IPS DF 6.9 (cell line): ENCODE data around the gene PRSS3.
A peak's percentile ranks its signal among the peaks of the same experiment; 100 is the strongest.
"Not testable (repeated sequence)": the region's sequence is repeated elsewhere in the genome, so short reads cannot be mapped to it uniquely, and the experiment has no call there.

Source experiments
- DNase-seq: peaks from one replicate; pipeline ENCODE4 v3.0.0-alpha.2; 2013; ENCODE audit warnings: low read depth, low spot score
- H3K27ac ChIP-seq: one replicate; pipeline ENCODE4 v1.5.1; 2013; ENCODE audit warnings: low read length, control low read depth
- H3K27me3 ChIP-seq: 2 replicates; pipeline ENCODE4 v1.6.1; 2013; ENCODE audit warnings: mild to moderate bottlenecking, low read length; ENCODE audit not compliant: control insufficient read depth, insufficient read depth
- H3K36me3 ChIP-seq: 2 replicates; pipeline ENCODE4 v1.6.1; 2013; ENCODE audit warnings: low read length; ENCODE audit not compliant: control insufficient read depth, insufficient read depth
- H3K4me1 ChIP-seq: 2 replicates; pipeline ENCODE4 v1.6.1; 2013; ENCODE audit warnings: low read length; ENCODE audit not compliant: control insufficient read depth, insufficient read depth
- H3K4me3 ChIP-seq: 2 replicates; pipeline ENCODE4 v1.5.1; 2013; ENCODE audit warnings: mild to moderate bottlenecking, low read length
- H3K9me3 ChIP-seq: 2 replicates; pipeline ENCODE4 v1.6.1; 2013; ENCODE audit warnings: low read length, inconsistent platforms; ENCODE audit not compliant: control insufficient read depth, insufficient read depth
- WGBS: extraction: QIAGEN DNeasy Blood & Tissue Kit; methylation state at CpG from one replicate; pipeline ENCODE4 v1.1.7; 2013; ENCODE audit warnings: mixed read lengths, missing lambda C conversion rate; ENCODE audit not compliant: insufficient read length, insufficient coverage; 5-methylcytosine and 5-hydroxymethylcytosine counted together

The PRSS3 gene

DNA sequence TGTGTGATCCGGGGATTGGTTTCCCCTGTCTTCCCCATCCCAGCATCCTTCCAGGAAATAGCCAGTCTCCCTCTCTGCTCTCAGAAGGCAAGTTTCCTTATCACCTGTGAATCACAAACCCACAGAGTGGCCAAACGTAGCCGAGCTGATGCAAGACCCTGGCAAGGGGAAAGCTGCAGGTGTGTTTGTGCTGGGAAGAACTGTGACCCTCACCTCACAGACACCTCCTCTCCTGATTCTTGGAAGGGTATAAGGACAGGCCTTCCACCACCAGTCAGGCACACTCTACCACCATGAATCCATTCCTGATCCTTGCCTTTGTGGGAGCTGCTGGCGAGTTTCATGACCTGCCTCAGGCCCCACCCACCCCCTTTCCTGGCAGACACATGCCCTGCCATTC is at the start of gene PRSS3:
TSS of gene PRSS3 (plus strand) at position 281 of the 400 bp plus-strand sequence. CDS start at position 294, 13 bp downstream.
- Histone ChIP-seq H3K27ac (no peak within 1 kb of the TSS), H3K36me3 (no peaks in the 10 kb centered on the region), H3K4me3 (no peak within 1 kb of the TSS), H3K4me1 (no peaks in the 10 kb centered on the region), H3K9me3 (no peaks in the 10 kb centered on the region), H3K27me3 (no peaks in the 10 kb centered on the region)
- no peak for DNase-seq
- no CpG with 5 or more reads among the region's 4 CpGs for WGBS

DNA sequence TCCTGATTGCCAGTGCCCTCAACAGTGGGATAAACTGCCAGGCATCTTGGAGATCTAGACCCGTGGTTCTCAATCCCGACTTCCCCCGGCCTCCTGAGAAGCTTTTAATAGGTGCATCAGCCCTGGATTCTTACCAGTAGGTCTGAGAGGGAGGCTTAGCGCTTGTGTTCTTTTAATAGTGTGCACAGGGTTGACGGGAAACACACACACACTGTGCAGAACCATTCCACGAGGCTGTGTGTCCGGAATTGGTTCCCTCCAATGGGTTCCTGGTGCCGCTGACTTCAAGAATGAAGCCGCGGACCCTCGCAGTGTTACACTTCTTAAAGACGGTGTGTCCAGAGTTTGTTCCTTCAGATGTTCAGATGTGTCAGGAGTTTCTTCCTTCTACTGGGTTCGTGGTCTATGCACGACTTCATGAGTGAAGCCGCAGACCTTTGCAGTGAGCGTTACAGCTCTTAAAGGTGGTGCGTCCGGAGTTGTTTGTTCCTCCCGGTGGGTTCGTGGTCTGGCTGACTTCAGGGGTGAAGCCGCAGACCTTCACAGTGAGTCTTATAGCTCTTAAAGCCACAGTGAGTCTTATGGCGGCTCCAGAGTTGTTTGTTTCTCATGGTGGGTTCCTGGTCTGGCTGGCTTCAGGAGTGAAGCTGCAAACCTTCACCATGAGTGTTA is 46.6 kb upstream of the PRSS3 start:
- H3K36me3 ChIP-seq = no peaks in the 10 kb centered on the region
- H3K4me3 ChIP-seq = no peak overlapping the region
- no peaks in the 10 kb centered on the region for H3K4me1 ChIP-seq
- no CpG with 5 or more reads among the region's 22 CpGs for WGBS
- H3K27ac ChIP-seq = no peak overlapping the region
- H3K27me3 ChIP-seq = peaks cover 7% of the 10 kb centered on the region; the same call in 1 of the 2 replicates
- no peak for DNase-seq
- H3K9me3 ChIP-seq = no peaks in the 10 kb centered on the region

DNA sequence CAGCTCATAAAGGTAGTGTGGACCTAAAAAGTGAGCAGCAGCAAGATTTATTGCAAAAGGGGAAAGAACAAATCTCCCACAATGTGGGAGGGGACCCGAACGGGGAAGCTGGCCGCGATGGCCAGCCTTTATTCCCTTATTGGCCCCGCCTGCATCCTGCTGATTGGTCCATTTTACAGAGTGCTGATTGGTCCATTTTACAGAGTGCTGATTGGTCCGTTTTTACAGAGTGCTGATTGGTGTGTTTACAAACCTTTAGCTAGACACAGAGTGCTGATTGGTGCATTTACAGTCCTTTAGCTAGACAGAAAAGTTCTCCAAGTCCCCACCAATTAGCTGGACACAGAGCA is 46.1 kb upstream of the PRSS3 start:
- H3K36me3 ChIP-seq, H3K27ac ChIP-seq, H3K4me3 ChIP-seq, DNase-seq, H3K9me3 ChIP-seq, H3K27me3 ChIP-seq, H3K4me1 ChIP-seq: not testable (repeated sequence)
- WGBS = no CpG with 5 or more reads among the region's 6 CpGs

DNA sequence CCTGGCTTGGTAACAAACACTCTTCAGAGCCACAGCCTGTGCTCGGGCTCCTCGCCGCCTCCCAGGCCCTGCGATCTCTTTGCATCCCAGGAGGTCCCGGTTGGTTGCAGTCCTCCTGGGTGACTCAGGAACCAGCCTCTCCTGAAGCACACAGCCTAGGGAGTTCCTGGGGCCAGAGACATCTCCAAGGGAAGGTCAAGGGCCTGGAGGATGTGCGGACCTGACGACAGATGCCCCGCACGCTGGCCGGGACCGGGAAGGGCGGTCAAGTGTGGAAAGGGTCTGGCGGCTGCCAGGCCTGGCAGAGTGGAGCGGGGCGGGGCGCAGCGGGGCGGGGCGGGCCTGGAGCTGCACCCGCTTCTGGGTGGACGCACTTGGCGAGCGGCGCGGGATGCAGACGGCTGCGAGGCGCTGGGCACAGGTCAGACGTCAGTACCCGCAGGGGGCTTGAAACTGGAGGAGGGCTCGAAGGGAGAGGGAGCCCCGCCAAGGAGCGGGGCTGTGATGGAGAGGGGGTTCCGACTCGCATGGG is 45.0 kb upstream of the PRSS3 start:
- Histone ChIP-seq H3K4me1 (no peaks in the 10 kb centered on the region), H3K9me3 (no peaks in the 10 kb centered on the region), H3K36me3 (no peaks in the 10 kb centered on the region), H3K27me3 (peaks cover 7% of the 10 kb centered on the region; the same call in 1 of the 2 replicates), H3K4me3 (peak overlapping the region; percentile 4; the same call in 1 of the 2 replicates), H3K27ac (no peak overlapping the region)
- no peak for DNase-seq
- no CpG with 5 or more reads among the region's 35 CpGs for WGBS

DNA sequence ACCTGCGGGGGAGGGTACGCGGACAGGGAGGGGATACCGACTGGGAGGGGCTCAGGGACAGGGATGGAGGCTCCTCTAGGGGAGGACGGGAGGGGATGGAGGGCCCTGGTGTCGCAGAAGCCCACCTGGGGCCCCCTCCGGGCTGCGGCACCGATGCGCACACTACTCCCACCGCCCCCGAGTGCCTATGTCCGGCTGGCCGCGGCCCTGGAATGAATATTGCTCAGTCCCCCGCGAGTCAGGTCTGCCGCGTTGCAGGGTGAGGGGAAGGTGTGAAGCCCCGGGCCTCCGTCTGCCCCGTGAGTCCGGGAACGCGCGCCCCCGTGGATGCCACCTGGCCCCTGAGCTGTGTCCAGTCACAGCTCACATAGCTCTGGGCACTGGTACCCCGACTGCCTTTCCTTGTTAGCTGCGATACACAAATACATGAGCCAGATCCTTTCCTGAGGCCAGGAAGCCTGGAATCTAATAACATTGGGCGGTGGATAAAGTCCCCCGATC is 44.5 kb upstream of the PRSS3 start:
- H3K4me1 ChIP-seq = no peaks in the 10 kb centered on the region
- H3K36me3 ChIP-seq = no peaks in the 10 kb centered on the region
- H3K9me3 ChIP-seq = no peaks in the 10 kb centered on the region
- H3K4me3 ChIP-seq = peak overlapping the region; percentile 4; the same call in 1 of the 2 replicates
- H3K27me3 ChIP-seq = peaks cover 7% of the 10 kb centered on the region; the same call in 1 of the 2 replicates
- WGBS = no CpG with 5 or more reads among the region's 31 CpGs
- no peak for DNase-seq
- H3K27ac ChIP-seq = no peak overlapping the region

DNA sequence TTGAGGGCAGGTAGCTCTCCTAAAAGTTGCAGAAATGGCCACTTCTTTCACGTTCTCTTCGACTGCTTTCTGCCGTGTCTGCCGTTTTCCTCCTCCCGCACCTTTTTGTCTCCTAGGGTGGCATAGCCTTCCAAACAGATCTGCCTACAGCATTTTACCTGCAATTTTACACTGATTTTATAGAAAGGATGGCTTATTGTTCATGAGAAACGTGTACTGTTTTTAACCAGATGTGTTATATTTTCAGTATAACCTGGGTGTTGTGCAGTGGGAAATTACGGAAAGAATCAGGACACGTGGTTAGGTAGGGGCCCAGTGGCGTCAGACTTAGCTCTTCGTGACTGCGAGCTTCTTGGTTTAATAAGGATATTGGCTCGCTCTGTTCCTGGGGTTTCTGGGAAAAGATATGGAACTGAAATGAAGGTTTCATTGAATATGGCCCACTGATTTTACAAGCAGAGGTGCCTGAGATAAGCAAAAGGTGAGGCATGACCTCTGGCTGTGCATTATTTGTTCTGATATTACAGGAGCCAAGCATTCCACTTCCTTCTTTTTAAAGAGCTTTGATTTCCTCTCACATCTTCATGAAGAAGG is 43.7 kb upstream of the PRSS3 start:
- no peak for DNase-seq
- no CpG with 5 or more reads among the region's 12 CpGs for WGBS
- Histone ChIP-seq H3K4me3 (no peak overlapping the region), H3K27ac (no peak overlapping the region), H3K27me3 (peaks cover 7% of the 10 kb centered on the region; the same call in 1 of the 2 replicates), H3K9me3 (no peaks in the 10 kb centered on the region), H3K36me3 (no peaks in the 10 kb centered on the region), H3K4me1 (no peaks in the 10 kb centered on the region)

DNA sequence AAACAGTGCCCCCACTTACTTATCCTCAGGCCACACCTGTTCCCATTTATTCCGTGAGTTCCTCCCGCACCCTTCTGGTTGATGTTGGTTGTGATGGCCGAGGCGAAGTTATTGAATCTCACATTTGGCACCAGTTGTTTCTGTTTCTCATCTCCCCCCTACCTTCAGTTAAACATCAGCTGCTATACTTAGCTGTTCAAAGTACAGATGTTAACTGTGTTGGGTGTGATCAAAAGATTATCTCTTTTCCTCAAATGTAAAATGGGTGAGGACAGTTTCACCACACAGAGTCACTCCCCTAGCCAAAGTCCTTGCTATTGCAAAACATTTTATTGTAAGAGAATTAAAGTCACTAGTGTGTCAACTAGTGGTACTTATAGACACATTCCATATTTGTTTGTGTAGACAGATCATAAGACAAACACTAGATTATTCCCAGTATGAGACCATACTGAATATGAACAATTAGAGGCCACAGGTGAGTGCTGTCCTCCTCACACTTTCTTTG is 43.2 kb upstream of the PRSS3 start:
- Histone ChIP-seq H3K9me3 (no peaks in the 10 kb centered on the region), H3K36me3 (no peaks in the 10 kb centered on the region), H3K27me3 (peaks cover 7% of the 10 kb centered on the region; the same call in 1 of the 2 replicates), H3K4me1 (no peaks in the 10 kb centered on the region), H3K4me3 (no peak overlapping the region), H3K27ac (no peak overlapping the region)
- DNase-seq = no peak
- WGBS = no CpG with 5 or more reads among the region's 4 CpGs

DNA sequence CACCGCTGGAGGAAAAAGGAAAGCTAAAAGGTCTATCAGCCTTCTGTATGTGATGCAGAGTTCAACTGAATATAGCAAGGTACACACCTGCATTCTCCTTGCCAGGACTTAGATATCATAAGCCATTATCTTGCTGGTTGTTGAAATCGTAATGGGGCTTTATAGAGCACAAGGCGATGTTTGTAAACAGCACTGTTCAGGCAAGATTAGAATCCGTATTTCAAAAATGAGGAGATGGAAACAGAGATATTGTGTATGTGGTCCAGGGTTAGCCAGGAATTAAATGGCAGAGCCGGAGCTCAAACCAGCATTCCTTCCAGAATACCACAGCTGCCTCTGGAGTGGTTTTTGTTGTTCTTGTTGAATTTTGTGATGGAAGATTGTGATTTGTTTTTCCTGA is 42.6 kb upstream of the PRSS3 start:
- H3K4me1 ChIP-seq, DNase-seq, H3K27me3 ChIP-seq, H3K4me3 ChIP-seq, H3K36me3 ChIP-seq, H3K9me3 ChIP-seq, H3K27ac ChIP-seq: not testable (repeated sequence)
- WGBS = no CpG with 5 or more reads among the region's 5 CpGs

DNA sequence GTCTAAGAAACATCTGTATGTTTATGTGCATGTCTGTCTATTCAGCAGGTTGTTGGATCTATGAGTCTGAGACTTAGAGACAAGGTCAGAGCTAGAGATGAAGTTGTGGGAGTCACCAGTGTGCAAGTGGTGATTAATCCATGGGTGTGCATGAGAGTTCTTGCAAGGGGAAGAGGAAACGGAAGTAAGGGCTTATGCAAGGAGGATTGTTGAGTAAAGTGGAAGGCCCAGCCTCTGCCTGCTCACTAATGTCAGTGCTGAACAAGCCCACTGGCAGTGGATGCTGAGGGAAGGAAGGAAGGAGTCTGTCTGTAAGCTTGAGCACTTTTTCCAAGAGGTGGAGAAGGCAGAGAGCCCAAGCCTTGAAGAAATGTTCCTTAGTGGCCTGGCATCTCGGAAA is 35.7 kb upstream of the PRSS3 start:
- not testable (repeated sequence) for H3K36me3 ChIP-seq, H3K27ac ChIP-seq, H3K4me3 ChIP-seq, H3K27me3 ChIP-seq, DNase-seq, H3K9me3 ChIP-seq, H3K4me1 ChIP-seq
- WGBS = no CpG with 5 or more reads among the region's 2 CpGs

DNA sequence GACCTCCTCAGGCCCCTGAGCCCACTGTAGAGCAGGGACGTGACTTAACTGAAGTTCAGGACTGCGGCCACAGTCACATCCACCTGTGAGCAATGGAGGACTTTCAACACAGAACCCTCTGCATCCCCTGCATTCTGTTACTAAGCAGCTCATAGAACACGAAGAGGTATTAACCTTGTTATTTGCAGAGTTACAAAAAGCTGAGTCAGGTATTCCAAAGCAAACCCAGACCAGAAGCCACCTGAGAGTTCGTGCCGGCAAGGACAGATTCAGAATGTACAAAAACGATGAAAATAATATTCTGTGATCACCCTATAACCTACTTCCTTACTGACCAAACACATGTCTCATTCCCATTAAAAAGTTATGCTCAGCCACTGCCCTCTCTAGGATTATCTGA is 33.0 kb upstream of the PRSS3 start:
- Histone ChIP-seq H3K9me3 (no peaks in the 10 kb centered on the region), H3K36me3 (no peaks in the 10 kb centered on the region), H3K27me3 (no peaks in the 10 kb centered on the region), H3K4me1 (no peaks in the 10 kb centered on the region), H3K27ac (no peak overlapping the region), H3K4me3 (no peak overlapping the region)
- no peak for DNase-seq
- no CpG with 5 or more reads among the region's 6 CpGs for WGBS
